Nephron (organoid): ENCODE results near the gene COL15A1.
A peak's percentile ranks its signal among the peaks of the same experiment; 100 is the strongest.
"Not testable (repeated sequence)": the region's sequence is repeated elsewhere in the genome, so short reads cannot be mapped to it uniquely, and the experiment has no call there.

Experiments
- H3K27ac Mint-ChIP-seq, 3 experiments: 2 replicates each; pipeline ENCODE4 v1.8.0; 2020; ENCODE audit warnings: mixed read lengths in 3 of 3, mild to moderate bottlenecking in 2 of 3, moderate library complexity in 1 of 3
- H3K27me3 Mint-ChIP-seq: 2 replicates; pipeline ENCODE4 v1.8.0; 2021; ENCODE audit warnings: low read depth, mild to moderate bottlenecking, moderate library complexity, mixed read lengths
- H3K36me3 Mint-ChIP-seq: 2 replicates; pipeline ENCODE4 v1.8.0; 2020; ENCODE audit warnings: low read depth, mixed read lengths
- H3K4me1 Mint-ChIP-seq: 2 replicates; pipeline ENCODE4 v1.8.0; 2020; ENCODE audit warnings: mixed read lengths
- H3K4me3 Mint-ChIP-seq, 3 experiments: 2 replicates each; pipeline ENCODE4 v1.8.0; 2020; ENCODE audit warnings: mild to moderate bottlenecking in 3 of 3, mixed read lengths in 3 of 3, moderate library complexity in 2 of 3
- H3K9me3 Mint-ChIP-seq: 2 replicates; pipeline ENCODE4 v1.8.0; 2020; ENCODE audit warnings: mixed read lengths
- TF ChIP-seq, protein P1 (sequence below), 3 experiments: fragments of 200-600 bp; sonication (generic); IDR thresholded peaks; one replicate each; pipeline ENCODE4 v1.5.0; 2021; ENCODE audit warnings: antibody characterized with exemption in 3 of 3; ENCODE audit not compliant: unreplicated experiment in 3 of 3

COL15A1 gene

DNA sequence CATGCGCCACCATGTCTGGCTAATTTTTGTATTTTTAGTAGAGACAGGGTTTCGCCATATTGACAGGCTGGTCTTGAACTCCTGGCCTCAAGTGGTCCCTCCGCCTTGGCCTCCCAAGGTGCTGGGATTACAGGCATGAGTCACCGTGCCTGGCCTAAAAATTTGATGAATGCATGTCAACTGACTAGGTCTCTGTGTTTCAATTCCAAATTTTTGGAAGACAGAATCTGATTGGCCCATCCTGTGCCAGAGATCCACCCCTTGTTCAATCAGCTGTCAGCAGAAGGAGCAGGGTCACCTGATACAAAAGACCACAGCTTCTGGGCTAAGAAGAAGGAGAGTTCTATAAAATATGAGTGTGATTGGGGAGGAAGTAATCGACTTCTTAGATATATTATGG is 43.5 kb upstream of the COL15A1 start:
- TF ChIP-seq, protein P1, sequence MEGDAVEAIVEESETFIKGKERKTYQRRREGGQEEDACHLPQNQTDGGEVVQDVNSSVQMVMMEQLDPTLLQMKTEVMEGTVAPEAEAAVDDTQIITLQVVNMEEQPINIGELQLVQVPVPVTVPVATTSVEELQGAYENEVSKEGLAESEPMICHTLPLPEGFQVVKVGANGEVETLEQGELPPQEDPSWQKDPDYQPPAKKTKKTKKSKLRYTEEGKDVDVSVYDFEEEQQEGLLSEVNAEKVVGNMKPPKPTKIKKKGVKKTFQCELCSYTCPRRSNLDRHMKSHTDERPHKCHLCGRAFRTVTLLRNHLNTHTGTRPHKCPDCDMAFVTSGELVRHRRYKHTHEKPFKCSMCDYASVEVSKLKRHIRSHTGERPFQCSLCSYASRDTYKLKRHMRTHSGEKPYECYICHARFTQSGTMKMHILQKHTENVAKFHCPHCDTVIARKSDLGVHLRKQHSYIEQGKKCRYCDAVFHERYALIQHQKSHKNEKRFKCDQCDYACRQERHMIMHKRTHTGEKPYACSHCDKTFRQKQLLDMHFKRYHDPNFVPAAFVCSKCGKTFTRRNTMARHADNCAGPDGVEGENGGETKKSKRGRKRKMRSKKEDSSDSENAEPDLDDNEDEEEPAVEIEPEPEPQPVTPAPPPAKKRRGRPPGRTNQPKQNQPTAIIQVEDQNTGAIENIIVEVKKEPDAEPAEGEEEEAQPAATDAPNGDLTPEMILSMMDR (IDR thresholded peaks at IDR 0.05; ENCODE audit: unreplicated experiment in 3 of 3): no peak
- Mint-ChIP-seq H3K27me3 (peaks cover 3% of the 10 kb centered on the region), H3K27ac (no peak overlapping the region), H3K9me3 (peaks cover 18% of the 10 kb centered on the region), H3K4me3 (no peak overlapping the region), H3K4me1 (peaks cover 22% of the 10 kb centered on the region), H3K36me3 (no peaks in the 10 kb centered on the region)

DNA sequence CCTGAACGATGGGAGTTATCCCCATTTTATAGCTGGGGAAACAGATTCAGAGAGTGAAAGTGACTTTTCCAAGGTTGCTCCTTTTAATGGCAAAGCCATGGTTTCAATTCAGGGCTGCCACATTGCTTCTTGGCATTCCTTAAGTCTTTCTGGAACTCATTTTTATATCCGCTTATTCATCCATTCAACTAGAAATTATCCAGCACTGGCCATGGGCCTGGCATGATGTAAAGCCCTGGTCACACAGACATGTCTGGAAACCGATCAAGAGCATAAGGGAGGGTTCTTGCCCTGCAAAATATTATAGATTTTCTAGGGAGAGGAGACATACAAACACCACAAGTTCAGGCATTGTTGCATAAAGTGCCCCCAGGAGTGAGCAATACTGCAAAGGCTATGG is 43.0 kb upstream of the COL15A1 start:
- Mint-ChIP-seq H3K4me1 (peaks cover 25% of the 10 kb centered on the region), H3K36me3 (no peaks in the 10 kb centered on the region), H3K27me3 (peaks cover 3% of the 10 kb centered on the region), H3K4me3 (no peak overlapping the region), H3K27ac (no peak overlapping the region), H3K9me3 (peaks cover 18% of the 10 kb centered on the region)
- TF ChIP-seq, protein P1 (IDR thresholded peaks at IDR 0.05; ENCODE audit: unreplicated experiment in 3 of 3): no peak

DNA sequence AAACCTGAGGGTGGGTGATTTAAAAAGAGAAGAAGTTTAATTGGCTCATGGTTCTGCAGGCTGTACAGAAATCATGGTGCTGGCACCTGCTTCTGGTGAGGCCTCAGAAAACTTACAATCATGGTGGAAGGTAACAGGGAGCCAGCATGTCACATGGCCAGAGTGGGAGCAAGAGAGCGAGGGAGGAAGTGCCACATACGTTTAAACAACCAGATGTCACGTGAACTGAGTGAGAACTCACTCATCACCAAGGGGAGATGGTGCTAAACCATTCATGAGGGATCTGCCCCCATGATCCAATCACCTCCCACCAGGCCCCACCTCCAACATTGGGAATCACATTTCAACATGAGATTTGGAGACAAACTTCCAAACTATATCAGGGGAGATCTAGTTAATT is 41.9 kb upstream of the COL15A1 start:
- peaks cover 12% of the 10 kb centered on the region for H3K9me3 Mint-ChIP-seq
- H3K27me3 Mint-ChIP-seq, H3K36me3 Mint-ChIP-seq, H3K4me3 Mint-ChIP-seq, H3K27ac Mint-ChIP-seq: not testable (repeated sequence)
- H3K4me1 Mint-ChIP-seq: peaks cover 37% of the 10 kb centered on the region

DNA sequence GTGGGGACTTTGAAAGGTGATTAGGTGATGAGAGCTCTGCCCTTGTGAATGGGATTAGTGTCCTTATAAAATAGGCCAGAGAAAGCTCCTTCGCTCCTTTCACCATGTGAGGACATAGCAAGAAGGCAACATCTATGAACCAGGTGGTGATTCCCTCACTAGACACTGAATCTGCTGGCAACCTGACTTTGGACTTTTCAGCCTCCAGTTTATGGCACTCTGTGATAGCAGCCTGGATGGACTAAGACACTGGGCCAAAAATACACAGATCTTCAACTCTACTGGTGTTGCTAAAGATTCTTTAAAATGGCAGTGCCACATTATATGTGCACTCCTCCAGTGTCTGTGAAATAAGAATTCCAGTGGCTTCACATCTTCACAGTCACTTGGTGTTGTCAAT is 41.2 kb upstream of the COL15A1 start:
- H3K27me3 Mint-ChIP-seq: peaks cover 3% of the 10 kb centered on the region
- H3K36me3 Mint-ChIP-seq: no peaks in the 10 kb centered on the region
- TF ChIP-seq, protein P1 (IDR thresholded peaks at IDR 0.05; ENCODE audit: unreplicated experiment in 3 of 3): no peak
- H3K4me1 Mint-ChIP-seq: peaks cover 43% of the 10 kb centered on the region
- H3K9me3 Mint-ChIP-seq: peaks cover 9% of the 10 kb centered on the region
- no peak overlapping the region for H3K4me3 Mint-ChIP-seq
- no peak overlapping the region for H3K27ac Mint-ChIP-seq

DNA sequence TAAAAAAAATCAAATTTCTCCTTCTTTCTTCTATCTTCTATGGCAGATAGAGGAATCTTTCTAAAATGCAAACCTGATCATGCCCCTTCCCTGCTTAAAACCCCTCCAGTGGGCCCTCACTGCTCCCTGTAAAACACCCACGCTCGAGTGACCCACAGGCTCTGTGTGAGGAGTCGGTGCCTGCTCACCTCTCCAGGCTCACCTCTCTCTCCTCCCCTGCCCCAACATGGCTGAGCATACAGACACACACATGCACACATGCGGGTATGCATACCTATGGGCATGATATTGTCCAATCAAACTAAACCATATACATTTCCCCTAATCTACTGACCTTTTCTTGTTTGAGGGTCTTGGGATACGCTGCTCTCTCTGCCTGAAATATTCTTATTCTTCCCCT is 40.8 kb upstream of the COL15A1 start:
- no peak overlapping the region for H3K4me3 Mint-ChIP-seq
- H3K4me1 Mint-ChIP-seq: peaks cover 43% of the 10 kb centered on the region
- no peak overlapping the region for H3K27ac Mint-ChIP-seq
- H3K27me3 Mint-ChIP-seq: peaks cover 3% of the 10 kb centered on the region
- TF ChIP-seq, protein P1 (IDR thresholded peaks at IDR 0.05; ENCODE audit: unreplicated experiment in 3 of 3): no peak
- H3K36me3 Mint-ChIP-seq: no peaks in the 10 kb centered on the region
- H3K9me3 Mint-ChIP-seq: peaks cover 9% of the 10 kb centered on the region

DNA sequence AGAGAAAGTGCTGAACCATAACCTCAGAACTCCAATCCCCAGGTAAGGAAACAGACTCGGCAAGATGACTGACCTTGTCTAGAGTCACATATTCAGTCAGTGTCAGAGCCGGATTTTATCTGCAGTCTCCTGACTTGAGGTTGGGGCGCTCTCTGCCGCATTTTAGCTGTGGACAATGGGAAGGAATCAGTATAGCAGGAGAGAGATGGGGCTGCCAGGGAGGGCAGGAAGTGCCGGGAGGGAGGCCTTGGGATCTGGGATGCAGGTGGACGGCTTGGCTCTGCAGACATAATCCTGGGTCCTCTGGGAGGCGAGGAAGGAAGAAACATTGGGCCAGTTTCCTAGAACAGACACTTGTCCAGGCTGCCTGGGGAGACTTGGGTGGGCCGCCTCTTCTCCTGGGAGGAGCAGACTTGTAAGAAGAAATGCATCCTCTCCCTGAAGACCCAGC is 39.7 kb upstream of the COL15A1 start:
- peak overlapping the region in 1 of 3 experiments; percentile 24 for H3K27ac Mint-ChIP-seq
- H3K27me3 Mint-ChIP-seq: peaks cover 3% of the 10 kb centered on the region
- H3K9me3 Mint-ChIP-seq: peaks cover 1% of the 10 kb centered on the region
- H3K4me3 Mint-ChIP-seq: no peak overlapping the region
- peaks cover 48% of the 10 kb centered on the region for H3K4me1 Mint-ChIP-seq
- no peaks in the 10 kb centered on the region for H3K36me3 Mint-ChIP-seq
- TF ChIP-seq, protein P1 (IDR thresholded peaks at IDR 0.05; ENCODE audit: unreplicated experiment in 3 of 3): no peak
